PFSK-1 (cell line): ENCODE measurements around the gene INO80D.

ENCODE experiments used
- POLR2AphosphoS5 ChIP-seq: IDR thresholded peaks from 2 replicates; pipeline ENCODE4 v1.6.1; 2012; ENCODE audit warnings: low read depth, mild to moderate bottlenecking, control low read depth, low read length, moderate library complexity
- REST ChIP-seq, 2 experiments: IDR thresholded peaks; 2 replicates each; pipeline versions ENCODE4 v1.6.1 to v1.8.0; 2011 to 2012; ENCODE audit warnings: low read depth in 2 of 2, low read length in 2 of 2, control low read depth in 1 of 2, inconsistent platforms in 1 of 2, mild to moderate bottlenecking in 1 of 2, moderate library complexity in 1 of 2; ENCODE audit not compliant: insufficient read depth in 1 of 2

GRCh38 chr2:206063635-206064034 is 22.3 kb downstream of the INO80D start:
- no peak for TF ChIP-seq REST (IDR thresholded peaks at IDR 0.05; ENCODE audit: insufficient read depth in 1 of 2, low read depth in 2 of 2, low read length in 2 of 2)
- no peak for TF ChIP-seq POLR2AphosphoS5
